Loucy (cell line): ENCODE results near the gene JMJD8.

ENCODE experiments used
- CTCF ChIP-seq: fragments of 200-600 bp; sonication (generic); conservative IDR thresholded peaks from 2 replicates; pipeline ENCODE4 v1.5.1; 2014; ENCODE audit warnings: mild to moderate bottlenecking, antibody characterized with exemption, low read length
- EZH2phosphoT487 ChIP-seq: fragments of 200-600 bp; IDR thresholded peaks from 2 replicates; pipeline ENCODE4 v1.6.1; 2018; ENCODE audit warnings: antibody characterized with exemption, mild to moderate bottlenecking, moderate library complexity, borderline replicate concordance

GRCh38 chr16:638034-638543, 46.0 kb downstream of the JMJD8 start:
- TF ChIP-seq CTCF (no peak), EZH2phosphoT487 (no peak)
